Panc1 (cell line): ENCODE data around the gene NAT9.

ENCODE experiments used
- SIN3A ChIP-seq: IDR thresholded peaks from 2 replicates; pipeline ENCODE4 v1.6.1; 2012; ENCODE audit warnings: low read depth, mild to moderate bottlenecking, low read length, moderate library complexity, borderline replicate concordance; ENCODE audit not compliant: insufficient read depth
- TCF7L2 ChIP-seq: IDR thresholded peaks from 2 replicates; pipeline ENCODE4 v1.6.1; 2011; ENCODE audit warnings: mild to moderate bottlenecking, low read depth, low read length, inconsistent platforms
- TF ChIP-seq, protein P1 (sequence below): fragments of 450-650 bp; IDR thresholded peaks from 2 replicates; pipeline ENCODE4 v1.5.1; 2017; ENCODE audit warnings: mild to moderate bottlenecking
- TF ChIP-seq, protein P2 (sequence below), 2 experiments: IDR thresholded peaks; 2 replicates each; pipeline ENCODE4 v1.6.1; 2011 to 2012; ENCODE audit warnings: low read depth in 2 of 2, control low read depth in 1 of 2, low read length in 1 of 2, mild to moderate bottlenecking in 1 of 2, moderate library complexity in 1 of 2; ENCODE audit not compliant: insufficient read depth in 1 of 2

DNA sequence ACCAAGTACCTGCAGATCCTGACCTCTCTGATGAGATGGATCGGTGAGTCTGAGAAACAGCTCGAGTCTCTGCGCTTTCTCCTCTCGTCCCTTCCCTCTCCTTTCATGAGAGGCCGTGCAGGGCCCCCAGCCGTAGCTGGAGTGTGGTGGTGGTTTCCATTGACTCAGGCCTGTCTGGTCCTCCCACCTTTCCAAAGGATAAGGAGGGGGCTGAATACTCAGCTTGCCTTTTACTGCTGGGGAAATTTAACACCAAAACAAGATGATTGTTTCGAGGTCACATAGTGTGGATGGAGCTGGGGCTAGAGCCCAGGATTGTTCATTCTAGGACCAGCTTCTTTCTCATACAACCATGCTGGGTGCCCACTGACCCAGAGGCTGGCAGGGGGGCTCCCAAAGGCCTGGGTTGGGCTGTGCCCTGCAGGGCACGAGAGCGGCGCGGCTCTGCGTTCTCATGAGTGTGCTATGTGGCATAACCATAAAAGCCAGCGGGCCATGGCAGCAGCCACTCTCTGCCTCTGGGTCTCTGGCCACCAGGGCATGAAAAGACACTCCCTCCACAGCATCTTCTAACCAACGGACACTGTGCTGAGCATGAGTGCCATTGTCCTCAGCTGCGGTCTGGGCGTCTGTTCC, 43.8 kb upstream of the NAT9 start:
- TF ChIP-seq, protein P1, sequence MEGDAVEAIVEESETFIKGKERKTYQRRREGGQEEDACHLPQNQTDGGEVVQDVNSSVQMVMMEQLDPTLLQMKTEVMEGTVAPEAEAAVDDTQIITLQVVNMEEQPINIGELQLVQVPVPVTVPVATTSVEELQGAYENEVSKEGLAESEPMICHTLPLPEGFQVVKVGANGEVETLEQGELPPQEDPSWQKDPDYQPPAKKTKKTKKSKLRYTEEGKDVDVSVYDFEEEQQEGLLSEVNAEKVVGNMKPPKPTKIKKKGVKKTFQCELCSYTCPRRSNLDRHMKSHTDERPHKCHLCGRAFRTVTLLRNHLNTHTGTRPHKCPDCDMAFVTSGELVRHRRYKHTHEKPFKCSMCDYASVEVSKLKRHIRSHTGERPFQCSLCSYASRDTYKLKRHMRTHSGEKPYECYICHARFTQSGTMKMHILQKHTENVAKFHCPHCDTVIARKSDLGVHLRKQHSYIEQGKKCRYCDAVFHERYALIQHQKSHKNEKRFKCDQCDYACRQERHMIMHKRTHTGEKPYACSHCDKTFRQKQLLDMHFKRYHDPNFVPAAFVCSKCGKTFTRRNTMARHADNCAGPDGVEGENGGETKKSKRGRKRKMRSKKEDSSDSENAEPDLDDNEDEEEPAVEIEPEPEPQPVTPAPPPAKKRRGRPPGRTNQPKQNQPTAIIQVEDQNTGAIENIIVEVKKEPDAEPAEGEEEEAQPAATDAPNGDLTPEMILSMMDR, result no peak
- TF ChIP-seq, protein P2, sequence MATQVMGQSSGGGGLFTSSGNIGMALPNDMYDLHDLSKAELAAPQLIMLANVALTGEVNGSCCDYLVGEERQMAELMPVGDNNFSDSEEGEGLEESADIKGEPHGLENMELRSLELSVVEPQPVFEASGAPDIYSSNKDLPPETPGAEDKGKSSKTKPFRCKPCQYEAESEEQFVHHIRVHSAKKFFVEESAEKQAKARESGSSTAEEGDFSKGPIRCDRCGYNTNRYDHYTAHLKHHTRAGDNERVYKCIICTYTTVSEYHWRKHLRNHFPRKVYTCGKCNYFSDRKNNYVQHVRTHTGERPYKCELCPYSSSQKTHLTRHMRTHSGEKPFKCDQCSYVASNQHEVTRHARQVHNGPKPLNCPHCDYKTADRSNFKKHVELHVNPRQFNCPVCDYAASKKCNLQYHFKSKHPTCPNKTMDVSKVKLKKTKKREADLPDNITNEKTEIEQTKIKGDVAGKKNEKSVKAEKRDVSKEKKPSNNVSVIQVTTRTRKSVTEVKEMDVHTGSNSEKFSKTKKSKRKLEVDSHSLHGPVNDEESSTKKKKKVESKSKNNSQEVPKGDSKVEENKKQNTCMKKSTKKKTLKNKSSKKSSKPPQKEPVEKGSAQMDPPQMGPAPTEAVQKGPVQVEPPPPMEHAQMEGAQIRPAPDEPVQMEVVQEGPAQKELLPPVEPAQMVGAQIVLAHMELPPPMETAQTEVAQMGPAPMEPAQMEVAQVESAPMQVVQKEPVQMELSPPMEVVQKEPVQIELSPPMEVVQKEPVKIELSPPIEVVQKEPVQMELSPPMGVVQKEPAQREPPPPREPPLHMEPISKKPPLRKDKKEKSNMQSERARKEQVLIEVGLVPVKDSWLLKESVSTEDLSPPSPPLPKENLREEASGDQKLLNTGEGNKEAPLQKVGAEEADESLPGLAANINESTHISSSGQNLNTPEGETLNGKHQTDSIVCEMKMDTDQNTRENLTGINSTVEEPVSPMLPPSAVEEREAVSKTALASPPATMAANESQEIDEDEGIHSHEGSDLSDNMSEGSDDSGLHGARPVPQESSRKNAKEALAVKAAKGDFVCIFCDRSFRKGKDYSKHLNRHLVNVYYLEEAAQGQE (IDR thresholded peaks at IDR 0.05; ENCODE audit: insufficient read depth in 1 of 2, low read depth in 2 of 2, low read length in 1 of 2), result no peak
- no peak for TF ChIP-seq SIN3A
- TF ChIP-seq TCF7L2, result no peak
